Measurements from ENCODE around the gene CDC5L. TPM values are rescaled to one million over a fixed set of nuclear protein-coding genes. Genes with fewer than 3 reads are reported as not detected.

The CDC5L gene
- total RNA-seq, 1 donor from 2014 or later = 30.4 TPM

DNA sequence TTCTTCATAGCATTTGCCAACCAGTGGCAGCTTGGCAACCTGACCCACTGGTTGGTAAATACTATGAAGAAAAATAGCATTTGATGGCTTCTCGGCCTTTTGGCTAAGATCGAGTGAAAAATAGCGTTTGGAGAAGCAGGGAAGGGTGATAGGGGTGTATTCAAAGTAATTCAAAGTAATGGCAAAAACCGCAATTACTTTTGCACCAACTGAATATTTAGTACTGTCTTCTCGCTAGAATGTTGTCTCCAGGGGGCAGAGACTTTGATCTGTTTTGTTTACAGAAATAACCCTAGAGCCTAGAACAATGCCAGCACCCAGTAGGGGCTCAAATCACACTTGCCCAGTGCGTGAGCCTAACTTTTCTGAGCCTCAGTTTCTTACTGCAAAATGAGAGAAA lies 106.1 kb downstream of the CDC5L start:
- H3K4me3 Mint-ChIP-seq (ENCODE audit: low read depth) = no peak overlapping the region
- no peak for DNase-seq (ENCODE audit: low spot score, unreplicated experiment)
- no peaks in the 10 kb centered on the region for H3K36me3 Mint-ChIP-seq (ENCODE audit: insufficient read depth)
- H3K27ac Mint-ChIP-seq = no peak overlapping the region
- peaks cover 4% of the 10 kb centered on the region for H3K27me3 Mint-ChIP-seq
- H3K4me1 Mint-ChIP-seq (ENCODE audit: low read depth) = no peaks in the 10 kb centered on the region
- TF ChIP-seq, protein P1, sequence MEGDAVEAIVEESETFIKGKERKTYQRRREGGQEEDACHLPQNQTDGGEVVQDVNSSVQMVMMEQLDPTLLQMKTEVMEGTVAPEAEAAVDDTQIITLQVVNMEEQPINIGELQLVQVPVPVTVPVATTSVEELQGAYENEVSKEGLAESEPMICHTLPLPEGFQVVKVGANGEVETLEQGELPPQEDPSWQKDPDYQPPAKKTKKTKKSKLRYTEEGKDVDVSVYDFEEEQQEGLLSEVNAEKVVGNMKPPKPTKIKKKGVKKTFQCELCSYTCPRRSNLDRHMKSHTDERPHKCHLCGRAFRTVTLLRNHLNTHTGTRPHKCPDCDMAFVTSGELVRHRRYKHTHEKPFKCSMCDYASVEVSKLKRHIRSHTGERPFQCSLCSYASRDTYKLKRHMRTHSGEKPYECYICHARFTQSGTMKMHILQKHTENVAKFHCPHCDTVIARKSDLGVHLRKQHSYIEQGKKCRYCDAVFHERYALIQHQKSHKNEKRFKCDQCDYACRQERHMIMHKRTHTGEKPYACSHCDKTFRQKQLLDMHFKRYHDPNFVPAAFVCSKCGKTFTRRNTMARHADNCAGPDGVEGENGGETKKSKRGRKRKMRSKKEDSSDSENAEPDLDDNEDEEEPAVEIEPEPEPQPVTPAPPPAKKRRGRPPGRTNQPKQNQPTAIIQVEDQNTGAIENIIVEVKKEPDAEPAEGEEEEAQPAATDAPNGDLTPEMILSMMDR (IDR thresholded peaks at IDR 0.05; ENCODE audit: unreplicated experiment) = no peak
- no peaks in the 10 kb centered on the region for H3K9me3 Mint-ChIP-seq (ENCODE audit: low read depth)

DNA sequence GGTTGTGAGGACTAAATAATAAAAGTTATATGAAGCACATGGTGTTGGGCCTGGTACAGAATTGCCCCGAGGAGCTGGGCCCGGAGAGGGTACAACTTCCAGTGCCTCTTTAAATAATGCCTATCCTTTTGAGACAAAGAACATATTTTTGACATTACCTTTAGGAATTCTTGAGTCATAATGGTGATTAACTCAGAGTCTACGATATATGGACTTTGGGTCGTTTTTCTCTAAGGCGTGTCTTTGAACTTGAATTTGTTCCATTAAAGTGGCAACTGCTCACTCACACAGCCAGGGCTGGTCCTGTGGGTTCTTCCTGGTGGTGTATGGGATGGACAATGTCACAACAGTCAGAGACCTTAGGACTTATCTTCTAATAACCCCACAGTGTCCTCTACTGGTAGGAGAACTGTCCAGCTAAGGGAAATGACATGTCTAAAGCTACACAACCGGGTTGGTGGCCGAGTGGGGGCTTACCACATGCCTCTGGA lies 106.5 kb downstream of the CDC5L start:
- Mint-ChIP-seq H3K36me3 (ENCODE audit: insufficient read depth) (no peaks in the 10 kb centered on the region), H3K9me3 (ENCODE audit: low read depth) (no peaks in the 10 kb centered on the region), H3K4me3 (ENCODE audit: low read depth) (no peak overlapping the region), H3K27me3 (peaks cover 4% of the 10 kb centered on the region), H3K4me1 (ENCODE audit: low read depth) (no peaks in the 10 kb centered on the region), H3K27ac (no peak overlapping the region)
- TF ChIP-seq, protein P1 (IDR thresholded peaks at IDR 0.05; ENCODE audit: unreplicated experiment) = no peak
- no peak for DNase-seq (ENCODE audit: low spot score, unreplicated experiment)

DNA sequence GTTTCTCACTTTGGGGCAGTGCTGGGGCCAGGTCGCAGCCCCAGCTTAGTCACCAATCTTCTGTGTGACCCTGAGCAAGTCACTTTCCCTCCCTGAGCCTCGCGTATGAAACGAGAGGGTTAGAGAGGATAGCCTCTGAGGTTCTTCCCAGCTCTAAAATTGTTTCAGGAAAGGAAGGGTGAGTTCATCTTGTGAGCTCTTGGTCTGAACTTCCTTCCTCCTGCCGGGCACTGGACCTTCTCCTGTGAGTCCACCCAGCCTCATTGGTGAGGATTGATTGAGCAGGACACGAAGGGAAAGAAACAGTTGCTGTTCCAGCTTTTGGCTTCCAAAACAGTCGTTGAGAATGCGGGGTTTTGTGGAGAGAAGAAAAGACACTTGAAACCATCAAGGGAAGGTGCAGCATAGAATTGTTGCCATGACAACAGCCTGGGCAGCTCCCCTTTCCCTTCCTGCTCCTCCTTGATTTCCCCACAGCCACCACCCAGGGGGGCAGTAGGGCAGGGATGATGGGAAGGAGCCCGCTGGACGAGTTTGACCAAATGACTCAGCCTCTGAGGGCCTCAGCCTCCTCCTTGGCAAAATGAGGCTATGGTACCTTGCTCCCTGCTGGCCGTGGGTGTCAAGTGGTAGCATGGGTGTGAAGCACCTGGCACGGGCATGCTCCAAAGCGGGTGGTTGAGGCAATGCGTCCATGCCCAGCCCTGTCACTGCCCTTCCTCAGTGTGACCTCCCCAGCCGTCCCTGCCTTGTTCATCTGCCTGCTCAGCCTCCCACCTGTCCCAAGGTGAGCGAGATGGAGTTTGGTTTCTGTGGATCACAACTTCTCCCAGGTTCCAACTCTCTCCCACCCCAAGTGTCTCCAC lies 107.8 kb downstream of the CDC5L start:
- Mint-ChIP-seq H3K4me1 (ENCODE audit: low read depth) (no peaks in the 10 kb centered on the region), H3K27me3 (peaks cover 4% of the 10 kb centered on the region), H3K4me3 (ENCODE audit: low read depth) (no peak overlapping the region), H3K27ac (no peak overlapping the region), H3K36me3 (ENCODE audit: insufficient read depth) (no peaks in the 10 kb centered on the region), H3K9me3 (ENCODE audit: low read depth) (no peaks in the 10 kb centered on the region)
- no peak for DNase-seq (ENCODE audit: low spot score, unreplicated experiment)
- TF ChIP-seq, protein P1 (IDR thresholded peaks at IDR 0.05; ENCODE audit: unreplicated experiment) = no peak

DNA sequence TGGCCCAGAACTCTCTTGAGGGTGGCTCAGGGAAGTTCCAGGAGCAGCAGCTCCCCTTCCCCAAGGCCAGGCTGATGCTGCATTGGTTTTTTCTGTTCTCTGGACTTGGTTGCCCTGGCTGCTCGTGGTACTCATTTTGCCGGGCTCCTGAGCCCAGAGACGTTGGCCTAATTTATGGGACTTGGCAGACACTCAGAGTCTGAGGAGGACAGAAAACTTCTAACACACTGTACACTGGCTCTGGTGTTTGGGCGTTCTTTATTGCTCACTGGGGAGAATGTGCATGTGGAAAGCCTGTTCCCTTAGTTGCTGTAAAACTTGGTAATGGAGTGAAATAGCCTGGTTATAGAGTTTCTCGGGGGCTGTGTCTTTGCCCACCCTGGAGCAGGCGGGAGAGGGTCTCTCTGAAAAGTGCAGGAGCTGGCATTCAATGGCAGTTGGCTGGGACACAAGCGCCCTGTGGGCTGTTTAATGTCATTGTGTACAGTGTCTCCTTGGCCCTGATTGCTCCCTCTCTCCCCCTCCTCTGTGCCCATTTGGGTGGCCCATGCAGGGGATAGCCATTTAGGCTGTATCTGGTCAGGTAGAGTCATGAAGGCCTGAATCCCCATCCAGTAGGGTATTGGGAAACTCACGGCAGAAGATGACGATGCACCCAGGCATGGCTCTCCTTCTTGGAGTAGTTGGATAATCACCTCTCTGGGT lies 109.3 kb downstream of the CDC5L start:
- Mint-ChIP-seq H3K9me3 (ENCODE audit: low read depth) (peaks cover 3% of the 10 kb centered on the region), H3K4me3 (ENCODE audit: low read depth) (no peak overlapping the region), H3K27me3 (peaks cover 4% of the 10 kb centered on the region), H3K36me3 (ENCODE audit: insufficient read depth) (no peaks in the 10 kb centered on the region), H3K27ac (no peak overlapping the region), H3K4me1 (ENCODE audit: low read depth) (no peaks in the 10 kb centered on the region)
- DNase-seq (ENCODE audit: low spot score, unreplicated experiment) = no peak
- TF ChIP-seq, protein P1 (IDR thresholded peaks at IDR 0.05; ENCODE audit: unreplicated experiment) = no peak

DNA sequence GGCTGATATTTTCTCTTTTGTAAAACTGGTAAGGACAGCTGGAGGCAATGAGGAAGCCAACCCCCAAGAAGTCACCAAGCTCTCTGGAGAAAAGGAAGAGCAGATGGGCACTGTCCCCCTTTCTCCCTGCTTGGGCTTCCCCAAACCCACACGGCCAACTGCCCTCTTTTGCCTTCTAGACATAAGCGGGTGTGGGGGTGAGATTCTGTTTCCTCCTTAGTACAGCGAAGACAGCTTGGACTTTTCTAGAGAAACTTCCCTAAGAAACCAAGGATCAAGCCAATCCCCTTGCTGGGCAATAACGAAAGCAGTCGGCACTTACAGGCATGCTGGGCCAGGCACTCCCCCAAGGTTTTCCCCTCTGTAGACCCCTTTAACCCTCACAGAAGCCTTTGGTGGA lies 110.3 kb downstream of the CDC5L start:
- Mint-ChIP-seq H3K27ac (no peak overlapping the region), H3K9me3 (ENCODE audit: low read depth) (peaks cover 3% of the 10 kb centered on the region), H3K4me1 (ENCODE audit: low read depth) (no peaks in the 10 kb centered on the region), H3K27me3 (peaks cover 4% of the 10 kb centered on the region), H3K4me3 (ENCODE audit: low read depth) (no peak overlapping the region), H3K36me3 (ENCODE audit: insufficient read depth) (no peaks in the 10 kb centered on the region)
- DNase-seq (ENCODE audit: low spot score, unreplicated experiment) = no peak
- TF ChIP-seq, protein P1 (IDR thresholded peaks at IDR 0.05; ENCODE audit: unreplicated experiment) = no peak

Data from progenitor cell of endocrine pancreas (in vitro differentiated cells).